SK-N-SH treated with all-trans-retinoic acid at 6 μM for 48 hours (cell line): ENCODE data around the gene JPT2.

ENCODE experiments used
- CSRNP3 ChIP-seq: fragments of 250-450 bp; sonication (Bioruptor Pico); IDR thresholded peaks from 2 replicates; pipeline ENCODE4 v1.5.1; 2021; ENCODE audit warnings: mild to moderate bottlenecking, moderate library complexity
- OSR1 ChIP-seq: fragments of 250-450 bp; sonication (Bioruptor Pico); IDR thresholded peaks from 2 replicates; pipeline ENCODE4 v1.8.0; 2022; ENCODE audit warnings: moderate library complexity, mild to moderate bottlenecking, inconsistent platforms
- PATZ1 ChIP-seq: fragments of 250-450 bp; sonication (Bioruptor Pico); IDR thresholded peaks from 2 replicates; pipeline ENCODE4 v1.8.0; 2020; ENCODE audit warnings: mild to moderate bottlenecking, moderate library complexity, borderline replicate concordance
- POU6F1 ChIP-seq: fragments of 250-450 bp; sonication (Bioruptor Pico); IDR thresholded peaks from 2 replicates; pipeline ENCODE4 v1.8.0; 2021; ENCODE audit warnings: low read depth, mild to moderate bottlenecking, moderate library complexity, borderline replicate concordance
- PPARA ChIP-seq: fragments of 250-450 bp; sonication (Bioruptor Pico); IDR thresholded peaks from 2 replicates; pipeline ENCODE4 v1.5.0; 2020; ENCODE audit warnings: mild to moderate bottlenecking, borderline replicate concordance
- TCF4 ChIP-seq: fragments of 250-450 bp; sonication (Bioruptor Pico); IDR thresholded peaks from 2 replicates; pipeline ENCODE4 v1.8.0; 2021; ENCODE audit warnings: mild to moderate bottlenecking, moderate library complexity, borderline replicate concordance
- ZFP3 ChIP-seq: fragments of 250-450 bp; sonication (Bioruptor Pico); IDR thresholded peaks from 2 replicates; pipeline ENCODE4 v1.5.0; 2020; ENCODE audit warnings: mild to moderate bottlenecking, moderate library complexity
- ZFP30 ChIP-seq: fragments of 450-650 bp; formaldehyde crosslinking; IDR thresholded peaks from 2 replicates; pipeline ENCODE4 v1.5.0; 2022; ENCODE audit warnings: mild to moderate bottlenecking, moderate library complexity
- ZNF8 ChIP-seq: fragments of 450-650 bp; formaldehyde crosslinking; IDR thresholded peaks from 2 replicates; pipeline ENCODE4 v1.5.0; 2020; ENCODE audit warnings: mild to moderate bottlenecking, moderate library complexity

- TF ChIP-seq TCF4 (CRISPR knock-in tag) = no peak
- TF ChIP-seq PPARA = no peak
- no peak for TF ChIP-seq ZFP30 (CRISPR knock-in tag)
- TF ChIP-seq POU6F1 (CRISPR knock-in tag) = no peak
- no peak for TF ChIP-seq PATZ1
- no peak for TF ChIP-seq ZNF8 (CRISPR knock-in tag)
- no peak for TF ChIP-seq OSR1 (CRISPR knock-in tag)
- no peak for TF ChIP-seq ZFP3
- TF ChIP-seq CSRNP3 (CRISPR knock-in tag) = no peak
These were observed 10.9 kb downstream of the JPT2 start for GRCh38 chr16:1688807-1689560.
